GM23338 (cell line): ENCODE results near the gene PTGIR. TPM values are rescaled to one million over a fixed set of nuclear protein-coding genes. Genes with fewer than 3 reads are reported as not detected.
A peak's percentile ranks its signal among the peaks of the same experiment; 100 is the strongest.

Source experiments
- ATAC-seq: fragments of 200-7000 bp; cut with Tn5 transposase; 3 replicates; pipeline ENCODE4 v1.9.1; 2020
- DNase-seq: peaks from one replicate; pipeline ENCODE4 v3.0.0-alpha.2; 2015; ENCODE audit warnings: low spot score
- H2AFZ ChIP-seq: fragments of 200-600 bp; sonication (generic); 2 replicates; pipeline ENCODE4 v1.8.0; 2016; ENCODE audit warnings: antibody characterized with exemption, mild to moderate bottlenecking, moderate library complexity
- H3F3A ChIP-seq: fragments of 200-600 bp; sonication (generic); replicated peaks from 2 replicates; pipeline ENCODE4 v1.8.0; 2017; ENCODE audit warnings: antibody characterized with exemption, mixed run types, low read depth
- H3K27ac ChIP-seq: fragments of 200-600 bp; sonication (generic); 2 replicates; pipeline ENCODE4 v1.6.1; 2016; ENCODE audit warnings: low read depth
- H3K27me3 ChIP-seq: fragments of 200-600 bp; sonication (generic); 2 replicates; pipeline ENCODE4 v1.8.0; 2016; ENCODE audit warnings: mild to moderate bottlenecking, mixed run types, moderate library complexity; ENCODE audit not compliant: insufficient read depth
- H3K36me3 ChIP-seq: fragments of 200-600 bp; sonication (generic); 2 replicates; pipeline ENCODE4 v1.8.0; 2016; ENCODE audit warnings: mild to moderate bottlenecking; ENCODE audit not compliant: insufficient read depth
- H3K4me1 ChIP-seq: fragments of 200-600 bp; sonication (generic); 2 replicates; pipeline ENCODE4 v1.8.0; 2016; ENCODE audit warnings: mild to moderate bottlenecking, moderate library complexity; ENCODE audit not compliant: insufficient read depth
- H3K4me2 ChIP-seq: fragments of 200-600 bp; sonication (generic); 2 replicates; pipeline ENCODE4 v1.7.1; 2017; ENCODE audit warnings: mixed run types
- H3K4me3 ChIP-seq: fragments of 200-600 bp; sonication (generic); 2 replicates; pipeline ENCODE4 v1.6.1; 2016; ENCODE audit warnings: mixed run types
- H3K79me2 ChIP-seq: fragments of 200-600 bp; sonication (generic); replicated peaks from 2 replicates; pipeline ENCODE4 v1.8.0; 2017; ENCODE audit warnings: mild to moderate bottlenecking; ENCODE audit not compliant: insufficient read depth
- H3K9me2 ChIP-seq: fragments of 200-600 bp; sonication (generic); 2 replicates; pipeline ENCODE4 v1.8.0; 2017; ENCODE audit not compliant: insufficient read depth
- H4K20me1 ChIP-seq: fragments of 200-600 bp; sonication (generic); replicated peaks from 2 replicates; pipeline ENCODE4 v1.8.0; 2017; ENCODE audit warnings: mild to moderate bottlenecking; ENCODE audit not compliant: insufficient read depth
- H3K27ac Mint-ChIP-seq: 2 replicates; pipeline ENCODE4 v1.8.0; 2020; ENCODE audit warnings: inconsistent platforms, mild to moderate bottlenecking, moderate library complexity, mixed read lengths
- H3K27me3 Mint-ChIP-seq: 3 replicates; pipeline ENCODE4 v1.8.0; 2022; ENCODE audit warnings: low read depth, mild to moderate bottlenecking, moderate library complexity, mixed read lengths, inconsistent platforms; ENCODE audit not compliant: insufficient read depth, poor library complexity
- H3K36me3 Mint-ChIP-seq: 3 replicates; pipeline ENCODE4 v1.8.0; 2021; ENCODE audit warnings: low read depth, mild to moderate bottlenecking, inconsistent platforms, moderate library complexity, mixed read lengths
- H3K4me1 Mint-ChIP-seq: 3 replicates; pipeline ENCODE4 v1.8.0; 2020; ENCODE audit warnings: mild to moderate bottlenecking, inconsistent platforms, mixed read lengths
- H3K4me3 Mint-ChIP-seq: 3 replicates; pipeline ENCODE4 v1.8.0; 2021; ENCODE audit warnings: moderate library complexity, mild to moderate bottlenecking, inconsistent platforms, mixed read lengths
- H3K9me3 Mint-ChIP-seq: 3 replicates; pipeline ENCODE4 v1.8.0; 2020; ENCODE audit warnings: moderate library complexity, mild to moderate bottlenecking, inconsistent platforms, mixed read lengths
- CREB1 ChIP-seq: fragments of 250-450 bp; sonication (Bioruptor Pico); IDR thresholded peaks from 2 replicates; pipeline ENCODE4 v1.5.0; 2020; ENCODE audit warnings: low read depth, mild to moderate bottlenecking, moderate library complexity
- EZH2phosphoT487 ChIP-seq: fragments of 200-600 bp; sonication (generic); IDR thresholded peaks from one replicate; pipeline ENCODE4 v1.8.1; 2018; ENCODE audit warnings: antibody characterized with exemption; ENCODE audit not compliant: unreplicated experiment
- NANOG ChIP-seq: IDR thresholded peaks from 2 replicates; pipeline ENCODE4 v1.6.1; 2016; ENCODE audit warnings: antibody characterized with exemption, borderline replicate concordance
- POLR2AphosphoS5 ChIP-seq: IDR thresholded peaks from 2 replicates; pipeline ENCODE4 v1.6.1; 2016; ENCODE audit warnings: antibody characterized with exemption, low read depth
- ZNF114 ChIP-seq: fragments of 250-450 bp; sonication (Bioruptor Pico); IDR thresholded peaks from 2 replicates; pipeline ENCODE4 v1.5.0; 2020; ENCODE audit warnings: mild to moderate bottlenecking, moderate library complexity
- ZNF331 ChIP-seq: fragments of 250-450 bp; sonication (Bioruptor Pico); IDR thresholded peaks from 2 replicates; pipeline ENCODE4 v1.5.0; 2020; ENCODE audit warnings: low read depth, mild to moderate bottlenecking, moderate library complexity
- polyA plus RNA-seq: library from polyadenylated mRNA; unstranded; fragments of >200 nt; fragmentation: Nextera tagmentation; extraction: Ambion mirVana; gene quantifications from 2 replicates; pipeline ENCODE4 v1.2.1, GENCODE V29; 2016
- total RNA-seq: library from RNA; depleted of rRNA; stranded (reverse); fragments of >200 nt; shearing (Covaris generic); gene quantifications from 2 replicates; pipeline ENCODE4 v1.2.3, GENCODE V29; 2014
- TF ChIP-seq, protein P1 (sequence below): fragments of 250-450 bp; sonication (Bioruptor Pico); IDR thresholded peaks from 2 replicates; pipeline ENCODE4 v1.5.0; 2020; ENCODE audit warnings: mild to moderate bottlenecking, moderate library complexity
- TF ChIP-seq, protein P2 (sequence below), 2 experiments: fragments of 200-600 bp in 1 of 2; sonication (generic) in 1 of 2; conservative IDR thresholded peaks; 2 replicates each; pipeline versions ENCODE4 v1.5.1 to v1.6.1; 2016 to 2017; ENCODE audit warnings: antibody characterized with exemption in 2 of 2, low read depth in 2 of 2, mild to moderate bottlenecking in 2 of 2, moderate library complexity in 1 of 2
- TF ChIP-seq, protein P3 (sequence below): IDR thresholded peaks from 2 replicates; pipeline ENCODE4 v1.6.1; 2016; ENCODE audit warnings: antibody characterized with exemption

Gene PTGIR
- total and polyA plus RNA-seq, 2 experiments from 2014 or later, result not detected

DNA sequence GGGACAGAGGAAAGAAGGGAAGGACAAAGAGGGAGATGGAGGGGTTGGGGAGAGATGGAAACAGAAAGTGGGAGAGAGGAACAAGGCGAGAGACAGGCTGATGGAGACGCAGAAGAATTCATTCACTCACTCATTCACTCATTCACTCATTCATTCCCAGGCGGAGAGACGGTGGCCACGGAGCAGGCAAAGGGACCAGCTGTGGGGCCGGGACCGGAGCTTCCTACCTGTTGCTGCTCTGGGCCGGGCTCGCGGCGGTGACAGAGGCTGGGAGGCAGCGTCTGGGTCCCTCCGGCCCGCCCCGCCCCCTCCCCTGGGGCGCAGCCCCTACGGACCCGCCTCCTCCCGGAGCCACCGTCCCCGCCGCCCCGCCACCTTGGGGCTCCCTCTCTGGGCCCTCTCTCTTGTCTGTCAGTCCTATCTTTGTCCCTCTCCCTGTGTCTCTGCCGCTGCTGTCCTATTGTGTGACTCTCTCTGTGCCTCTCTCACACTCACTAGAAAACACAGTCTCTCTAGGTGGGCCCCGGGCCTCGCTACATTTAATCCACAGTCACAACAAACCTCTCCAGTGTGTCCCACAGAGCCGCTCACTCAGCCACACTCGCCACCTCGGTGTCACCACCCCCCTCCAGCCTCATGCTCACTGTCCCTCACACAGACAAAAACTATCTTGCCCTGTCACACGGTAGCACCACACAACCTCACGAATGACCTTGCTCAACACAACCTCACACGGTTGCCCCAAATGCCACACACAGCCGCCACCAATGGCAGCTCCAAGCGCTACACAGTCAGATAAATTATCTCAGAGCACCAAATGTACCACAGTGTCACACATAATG lies 11.3 kb upstream of the PTGIR start, which contains the start of gene GNG8 (continued):
- TF ChIP-seq, protein P1, sequence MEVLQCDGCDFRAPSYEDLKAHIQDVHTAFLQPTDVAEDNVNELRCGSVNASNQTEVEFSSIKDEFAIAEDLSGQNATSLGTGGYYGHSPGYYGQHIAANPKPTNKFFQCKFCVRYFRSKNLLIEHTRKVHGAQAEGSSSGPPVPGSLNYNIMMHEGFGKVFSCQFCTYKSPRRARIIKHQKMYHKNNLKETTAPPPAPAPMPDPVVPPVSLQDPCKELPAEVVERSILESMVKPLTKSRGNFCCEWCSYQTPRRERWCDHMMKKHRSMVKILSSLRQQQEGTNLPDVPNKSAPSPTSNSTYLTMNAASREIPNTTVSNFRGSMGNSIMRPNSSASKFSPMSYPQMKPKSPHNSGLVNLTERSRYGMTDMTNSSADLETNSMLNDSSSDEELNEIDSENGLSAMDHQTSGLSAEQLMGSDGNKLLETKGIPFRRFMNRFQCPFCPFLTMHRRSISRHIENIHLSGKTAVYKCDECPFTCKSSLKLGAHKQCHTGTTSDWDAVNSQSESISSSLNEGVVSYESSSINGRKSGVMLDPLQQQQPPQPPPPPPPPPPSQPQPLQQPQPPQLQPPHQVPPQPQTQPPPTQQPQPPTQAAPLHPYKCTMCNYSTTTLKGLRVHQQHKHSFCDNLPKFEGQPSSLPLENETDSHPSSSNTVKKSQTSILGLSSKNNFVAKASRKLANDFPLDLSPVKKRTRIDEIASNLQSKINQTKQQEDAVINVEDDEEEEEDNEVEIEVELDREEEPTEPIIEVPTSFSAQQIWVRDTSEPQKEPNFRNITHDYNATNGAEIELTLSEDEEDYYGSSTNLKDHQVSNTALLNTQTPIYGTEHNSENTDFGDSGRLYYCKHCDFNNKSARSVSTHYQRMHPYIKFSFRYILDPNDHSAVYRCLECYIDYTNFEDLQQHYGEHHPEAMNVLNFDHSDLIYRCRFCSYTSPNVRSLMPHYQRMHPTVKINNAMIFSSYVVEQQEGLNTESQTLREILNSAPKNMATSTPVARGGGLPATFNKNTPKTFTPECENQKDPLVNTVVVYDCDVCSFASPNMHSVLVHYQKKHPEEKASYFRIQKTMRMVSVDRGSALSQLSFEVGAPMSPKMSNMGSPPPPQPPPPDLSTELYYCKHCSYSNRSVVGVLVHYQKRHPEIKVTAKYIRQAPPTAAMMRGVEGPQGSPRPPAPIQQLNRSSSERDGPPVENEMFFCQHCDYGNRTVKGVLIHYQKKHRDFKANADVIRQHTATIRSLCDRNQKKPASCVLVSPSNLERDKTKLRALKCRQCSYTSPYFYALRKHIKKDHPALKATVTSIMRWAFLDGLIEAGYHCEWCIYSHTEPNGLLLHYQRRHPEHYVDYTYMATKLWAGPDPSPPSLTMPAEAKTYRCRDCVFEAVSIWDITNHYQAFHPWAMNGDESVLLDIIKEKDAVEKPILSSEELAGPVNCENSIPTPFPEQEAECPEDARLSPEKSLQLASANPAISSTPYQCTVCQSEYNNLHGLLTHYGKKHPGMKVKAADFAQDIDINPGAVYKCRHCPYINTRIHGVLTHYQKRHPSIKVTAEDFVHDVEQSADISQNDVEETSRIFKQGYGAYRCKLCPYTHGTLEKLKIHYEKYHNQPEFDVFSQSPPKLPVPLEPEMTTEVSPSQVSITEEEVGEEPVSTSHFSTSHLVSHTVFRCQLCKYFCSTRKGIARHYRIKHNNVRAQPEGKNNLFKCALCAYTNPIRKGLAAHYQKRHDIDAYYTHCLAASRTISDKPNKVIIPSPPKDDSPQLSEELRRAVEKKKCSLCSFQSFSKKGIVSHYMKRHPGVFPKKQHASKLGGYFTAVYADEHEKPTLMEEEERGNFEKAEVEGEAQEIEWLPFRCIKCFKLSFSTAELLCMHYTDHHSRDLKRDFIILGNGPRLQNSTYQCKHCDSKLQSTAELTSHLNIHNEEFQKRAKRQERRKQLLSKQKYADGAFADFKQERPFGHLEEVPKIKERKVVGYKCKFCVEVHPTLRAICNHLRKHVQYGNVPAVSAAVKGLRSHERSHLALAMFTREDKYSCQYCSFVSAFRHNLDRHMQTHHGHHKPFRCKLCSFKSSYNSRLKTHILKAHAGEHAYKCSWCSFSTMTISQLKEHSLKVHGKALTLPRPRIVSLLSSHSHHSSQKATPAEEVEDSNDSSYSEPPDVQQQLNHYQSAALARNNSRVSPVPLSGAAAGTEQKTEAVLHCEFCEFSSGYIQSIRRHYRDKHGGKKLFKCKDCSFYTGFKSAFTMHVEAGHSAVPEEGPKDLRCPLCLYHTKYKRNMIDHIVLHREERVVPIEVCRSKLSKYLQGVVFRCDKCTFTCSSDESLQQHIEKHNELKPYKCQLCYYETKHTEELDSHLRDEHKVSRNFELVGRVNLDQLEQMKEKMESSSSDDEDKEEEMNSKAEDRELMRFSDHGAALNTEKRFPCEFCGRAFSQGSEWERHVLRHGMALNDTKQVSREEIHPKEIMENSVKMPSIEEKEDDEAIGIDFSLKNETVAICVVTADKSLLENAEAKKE, result no peak

DNA sequence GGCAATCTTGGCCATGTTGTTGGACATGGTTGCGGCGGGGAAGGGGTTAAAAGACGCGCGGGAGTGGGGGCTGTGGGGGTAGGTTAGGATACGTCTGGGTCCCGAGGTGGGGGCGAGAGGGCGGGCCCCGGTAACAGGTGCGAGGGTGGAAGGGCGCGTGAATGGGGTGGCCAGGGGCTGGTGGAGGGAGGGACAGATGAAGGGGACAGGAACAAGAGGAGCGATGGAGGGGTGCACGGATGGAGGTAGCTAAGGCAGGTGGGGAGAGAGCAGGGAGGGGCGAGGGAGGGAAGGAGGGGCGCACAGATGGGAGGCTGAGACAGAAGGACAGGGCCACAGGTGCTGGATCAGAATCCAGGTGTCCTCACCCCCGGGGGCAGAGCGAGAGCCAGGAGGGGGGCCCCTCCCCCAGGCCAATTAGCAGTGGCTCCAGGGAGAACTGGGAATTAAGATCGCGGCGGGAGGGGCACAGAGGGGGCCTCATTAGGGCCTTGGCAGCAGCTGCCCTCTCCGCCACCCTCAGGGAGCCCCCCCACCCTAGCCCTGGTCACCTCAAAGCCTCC lies 9.8 kb upstream of the PTGIR start:
- peak; percentile 8 for ATAC-seq
- Histone ChIP-seq H3K4me3 (peak overlapping the region; percentile 87), H4K20me1 (no peaks in the 10 kb centered on the region; the same call in 1 of the 2 replicates), H3K4me2 (peak overlapping the region; percentile 96), H3K36me3 (no peaks in the 10 kb centered on the region), H3K9me2 (no peaks in the 10 kb centered on the region), H3K27me3 (peaks cover 58% of the 10 kb centered on the region), H3K27ac (no peak overlapping the region), H3F3A (peaks cover 11% of the 10 kb centered on the region; the same call in 1 of the 2 replicates), H2AFZ (peak overlapping the region; percentile 96), H3K4me1 (peaks cover 28% of the 10 kb centered on the region), H3K79me2 (no peaks in the 10 kb centered on the region)
- Mint-ChIP-seq H3K9me3 (no peaks in the 10 kb centered on the region), H3K4me3 (peak overlapping the region; percentile 79), H3K36me3 (no peaks in the 10 kb centered on the region), H3K27me3 (peaks cover 36% of the 10 kb centered on the region), H3K4me1 (peaks cover 23% of the 10 kb centered on the region), H3K27ac (no peak overlapping the region)
- DNase-seq, result peak; percentile 74
- TF ChIP-seq, protein P2, sequence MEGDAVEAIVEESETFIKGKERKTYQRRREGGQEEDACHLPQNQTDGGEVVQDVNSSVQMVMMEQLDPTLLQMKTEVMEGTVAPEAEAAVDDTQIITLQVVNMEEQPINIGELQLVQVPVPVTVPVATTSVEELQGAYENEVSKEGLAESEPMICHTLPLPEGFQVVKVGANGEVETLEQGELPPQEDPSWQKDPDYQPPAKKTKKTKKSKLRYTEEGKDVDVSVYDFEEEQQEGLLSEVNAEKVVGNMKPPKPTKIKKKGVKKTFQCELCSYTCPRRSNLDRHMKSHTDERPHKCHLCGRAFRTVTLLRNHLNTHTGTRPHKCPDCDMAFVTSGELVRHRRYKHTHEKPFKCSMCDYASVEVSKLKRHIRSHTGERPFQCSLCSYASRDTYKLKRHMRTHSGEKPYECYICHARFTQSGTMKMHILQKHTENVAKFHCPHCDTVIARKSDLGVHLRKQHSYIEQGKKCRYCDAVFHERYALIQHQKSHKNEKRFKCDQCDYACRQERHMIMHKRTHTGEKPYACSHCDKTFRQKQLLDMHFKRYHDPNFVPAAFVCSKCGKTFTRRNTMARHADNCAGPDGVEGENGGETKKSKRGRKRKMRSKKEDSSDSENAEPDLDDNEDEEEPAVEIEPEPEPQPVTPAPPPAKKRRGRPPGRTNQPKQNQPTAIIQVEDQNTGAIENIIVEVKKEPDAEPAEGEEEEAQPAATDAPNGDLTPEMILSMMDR (conservative IDR thresholded peaks at IDR 0.05; ENCODE audit: low read depth in 2 of 2), result no peak
- TF ChIP-seq NANOG, result no peak
- no peak for TF ChIP-seq ZNF114 (CRISPR knock-in tag)
- no peak for TF ChIP-seq POLR2AphosphoS5
- TF ChIP-seq, protein P3, sequence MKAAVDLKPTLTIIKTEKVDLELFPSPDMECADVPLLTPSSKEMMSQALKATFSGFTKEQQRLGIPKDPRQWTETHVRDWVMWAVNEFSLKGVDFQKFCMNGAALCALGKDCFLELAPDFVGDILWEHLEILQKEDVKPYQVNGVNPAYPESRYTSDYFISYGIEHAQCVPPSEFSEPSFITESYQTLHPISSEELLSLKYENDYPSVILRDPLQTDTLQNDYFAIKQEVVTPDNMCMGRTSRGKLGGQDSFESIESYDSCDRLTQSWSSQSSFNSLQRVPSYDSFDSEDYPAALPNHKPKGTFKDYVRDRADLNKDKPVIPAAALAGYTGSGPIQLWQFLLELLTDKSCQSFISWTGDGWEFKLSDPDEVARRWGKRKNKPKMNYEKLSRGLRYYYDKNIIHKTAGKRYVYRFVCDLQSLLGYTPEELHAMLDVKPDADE, result no peak
- TF ChIP-seq ZNF331 (CRISPR knock-in tag), result no peak
- no peak for TF ChIP-seq EZH2phosphoT487
- TF ChIP-seq CREB1 (CRISPR knock-in tag), result no peak
